Uterus (tissue), 2 donors: Measurements from ENCODE around the gene KPNA1.

ENCODE experiments used
- POLR2A ChIP-seq, 2 donors: fragments of 450-650 bp; IDR thresholded peaks; one replicate each; pipeline ENCODE4 v1.6.1; 2016; ENCODE audit warnings: antibody characterized with exemption in 2 of 2, mild to moderate bottlenecking in 1 of 2, moderate library complexity in 1 of 2
- TF ChIP-seq, protein P1 (sequence below), 4 experiments: fragments of 200-600 bp in 2 of 4; fragments of 450-650 bp in 2 of 4; sonication (generic) in 2 of 4; IDR thresholded peaks; one replicate each; pipeline ENCODE4 v1.5.1; 2016 to 2019; ENCODE audit warnings: antibody characterized with exemption in 4 of 4, mild to moderate bottlenecking in 2 of 4, moderate library complexity in 1 of 4

DNA sequence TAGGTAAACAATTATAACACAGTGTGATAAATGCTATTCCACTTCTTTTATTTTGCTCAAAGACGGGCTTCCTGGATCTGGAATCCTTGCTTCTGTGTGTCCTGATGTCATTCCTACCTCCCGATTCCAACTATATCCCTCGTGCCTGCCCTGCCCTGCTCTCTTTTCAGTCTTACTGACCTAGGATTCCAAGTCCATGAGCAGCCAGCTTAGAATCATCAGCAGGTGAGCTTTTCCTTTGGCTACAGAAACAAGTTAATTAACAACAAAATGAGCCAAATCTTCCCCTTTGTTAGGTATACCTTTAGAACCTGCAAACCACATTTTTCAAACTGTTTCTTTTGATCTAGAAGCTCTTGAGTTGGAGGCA, 21.9 kb upstream of the KPNA1 start:
- TF ChIP-seq, protein P1, sequence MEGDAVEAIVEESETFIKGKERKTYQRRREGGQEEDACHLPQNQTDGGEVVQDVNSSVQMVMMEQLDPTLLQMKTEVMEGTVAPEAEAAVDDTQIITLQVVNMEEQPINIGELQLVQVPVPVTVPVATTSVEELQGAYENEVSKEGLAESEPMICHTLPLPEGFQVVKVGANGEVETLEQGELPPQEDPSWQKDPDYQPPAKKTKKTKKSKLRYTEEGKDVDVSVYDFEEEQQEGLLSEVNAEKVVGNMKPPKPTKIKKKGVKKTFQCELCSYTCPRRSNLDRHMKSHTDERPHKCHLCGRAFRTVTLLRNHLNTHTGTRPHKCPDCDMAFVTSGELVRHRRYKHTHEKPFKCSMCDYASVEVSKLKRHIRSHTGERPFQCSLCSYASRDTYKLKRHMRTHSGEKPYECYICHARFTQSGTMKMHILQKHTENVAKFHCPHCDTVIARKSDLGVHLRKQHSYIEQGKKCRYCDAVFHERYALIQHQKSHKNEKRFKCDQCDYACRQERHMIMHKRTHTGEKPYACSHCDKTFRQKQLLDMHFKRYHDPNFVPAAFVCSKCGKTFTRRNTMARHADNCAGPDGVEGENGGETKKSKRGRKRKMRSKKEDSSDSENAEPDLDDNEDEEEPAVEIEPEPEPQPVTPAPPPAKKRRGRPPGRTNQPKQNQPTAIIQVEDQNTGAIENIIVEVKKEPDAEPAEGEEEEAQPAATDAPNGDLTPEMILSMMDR (IDR thresholded peaks at IDR 0.05) = no peak
- no peak for TF ChIP-seq POLR2A (IDR thresholded peaks at IDR 0.05)
